Stomach (tissue), 4 donors: Measurements from ENCODE around the gene SYNPO2.

Experiments
- POLR2A ChIP-seq, 4 donors: fragments of 450-650 bp; IDR thresholded peaks; one replicate each; pipeline ENCODE4 v1.6.1; 2016; ENCODE audit warnings: antibody characterized with exemption in 4 of 4, control low read depth in 2 of 4, mild to moderate bottlenecking in 1 of 4, moderate library complexity in 1 of 4
- TF ChIP-seq, protein P1 (sequence below), 7 experiments: fragments of 450-650 bp in 4 of 7; fragments of 200-600 bp in 3 of 7; sonication (generic) in 3 of 7; IDR thresholded peaks; one replicate each; pipeline ENCODE4 v1.5.1; 2016 to 2019; ENCODE audit warnings: antibody characterized with exemption in 7 of 7, control low read depth in 2 of 7, mild to moderate bottlenecking in 1 of 7

GRCh38 chr4:118954246-118954645, 65.6 kb downstream of the SYNPO2 start:
- no peak for TF ChIP-seq POLR2A (IDR thresholded peaks at IDR 0.05)
- TF ChIP-seq, protein P1, sequence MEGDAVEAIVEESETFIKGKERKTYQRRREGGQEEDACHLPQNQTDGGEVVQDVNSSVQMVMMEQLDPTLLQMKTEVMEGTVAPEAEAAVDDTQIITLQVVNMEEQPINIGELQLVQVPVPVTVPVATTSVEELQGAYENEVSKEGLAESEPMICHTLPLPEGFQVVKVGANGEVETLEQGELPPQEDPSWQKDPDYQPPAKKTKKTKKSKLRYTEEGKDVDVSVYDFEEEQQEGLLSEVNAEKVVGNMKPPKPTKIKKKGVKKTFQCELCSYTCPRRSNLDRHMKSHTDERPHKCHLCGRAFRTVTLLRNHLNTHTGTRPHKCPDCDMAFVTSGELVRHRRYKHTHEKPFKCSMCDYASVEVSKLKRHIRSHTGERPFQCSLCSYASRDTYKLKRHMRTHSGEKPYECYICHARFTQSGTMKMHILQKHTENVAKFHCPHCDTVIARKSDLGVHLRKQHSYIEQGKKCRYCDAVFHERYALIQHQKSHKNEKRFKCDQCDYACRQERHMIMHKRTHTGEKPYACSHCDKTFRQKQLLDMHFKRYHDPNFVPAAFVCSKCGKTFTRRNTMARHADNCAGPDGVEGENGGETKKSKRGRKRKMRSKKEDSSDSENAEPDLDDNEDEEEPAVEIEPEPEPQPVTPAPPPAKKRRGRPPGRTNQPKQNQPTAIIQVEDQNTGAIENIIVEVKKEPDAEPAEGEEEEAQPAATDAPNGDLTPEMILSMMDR (IDR thresholded peaks at IDR 0.05), result no peak
